Neural cell (in vitro differentiated cells): ENCODE measurements around the gene HOXC13. TPM values are rescaled to one million over a fixed set of nuclear protein-coding genes. Genes with fewer than 3 reads are reported as not detected.

Experiments
- H2AFZ ChIP-seq: fragments of 200-600, 300-800 bp; sonication (generic), shearing (Covaris generic); 2 replicates; pipeline ENCODE4 v1.6.0; 2014; ENCODE audit warnings: low read depth, mild to moderate bottlenecking, antibody characterized with exemption, low read length, moderate library complexity
- H3F3A ChIP-seq: fragments of 200-600 bp; shearing (Covaris generic); 2 replicates; pipeline ENCODE4 v1.6.1; 2016; ENCODE audit warnings: mild to moderate bottlenecking, moderate library complexity, mixed read lengths, antibody characterized with exemption, low read length; ENCODE audit not compliant: insufficient read depth, poor library complexity, severe bottlenecking
- H3K27ac ChIP-seq: fragments of 200-600, 300-800 bp; sonication (generic), shearing (Covaris generic); 2 replicates; pipeline ENCODE4 v1.5.1; 2014; ENCODE audit warnings: mild to moderate bottlenecking, low read length, moderate library complexity
- H3K27me3 ChIP-seq: fragments of 300-800, 200-600 bp; sonication (generic), shearing (Covaris generic); 2 replicates; pipeline ENCODE4 v1.6.0; 2014; ENCODE audit warnings: mild to moderate bottlenecking, low read depth, low read length, moderate library complexity; ENCODE audit not compliant: insufficient read depth
- H3K36me3 ChIP-seq: fragments of 300-800, 200-600 bp; sonication (generic), shearing (Covaris generic); 2 replicates; pipeline ENCODE4 v1.5.1; 2014; ENCODE audit warnings: mild to moderate bottlenecking, antibody characterized with exemption, low read length, moderate library complexity; ENCODE audit not compliant: insufficient read depth
- H3K4me2 ChIP-seq: fragments of 300-800, 200-600 bp; sonication (generic), shearing (Covaris generic); 2 replicates; pipeline ENCODE4 v1.6.0; 2014; ENCODE audit warnings: mild to moderate bottlenecking, low read length
- H3K4me3 ChIP-seq: fragments of 300-800, 200-600 bp; sonication (generic), shearing (Covaris generic); 2 replicates; pipeline ENCODE4 v1.5.1; 2014; ENCODE audit warnings: mild to moderate bottlenecking, low read length, moderate library complexity
- H3K79me2 ChIP-seq: fragments of 200-600 bp; shearing (Covaris generic); replicated peaks from 2 replicates; pipeline ENCODE4 v1.6.0; 2014; ENCODE audit warnings: mild to moderate bottlenecking, low read length, moderate library complexity; ENCODE audit not compliant: insufficient read depth
- H3K9ac ChIP-seq: fragments of 300-800, 200-600 bp; sonication (generic), shearing (Covaris generic); 2 replicates; pipeline ENCODE4 v1.6.1; 2016; ENCODE audit warnings: mild to moderate bottlenecking, low read length, mixed read lengths
- H3K9me2 ChIP-seq: fragments of 200-600 bp; shearing (Covaris generic); 2 replicates; pipeline ENCODE4 v1.6.1; 2016; ENCODE audit warnings: mild to moderate bottlenecking, low read length, mixed read lengths; ENCODE audit not compliant: insufficient read depth
- H3K9me3 ChIP-seq: fragments of 200-600, 300-800 bp; sonication (generic), shearing (Covaris generic); 2 replicates; pipeline ENCODE4 v1.6.1; 2016; ENCODE audit warnings: mild to moderate bottlenecking, mixed run types, low read length, moderate library complexity, mixed read lengths
- H4K20me1 ChIP-seq: fragments of 200-600 bp; shearing (Covaris generic); 2 replicates; pipeline ENCODE4 v1.6.1; 2016; ENCODE audit warnings: mild to moderate bottlenecking, mixed run types; ENCODE audit not compliant: insufficient read depth
- CTCF ChIP-seq: fragments of 450-650 bp; IDR thresholded peaks from 2 replicates; pipeline ENCODE4 v1.5.1; 2014; ENCODE audit warnings: antibody characterized with exemption, mild to moderate bottlenecking, moderate library complexity; ENCODE audit not compliant: poor library complexity, severe bottlenecking
- EP300 ChIP-seq: fragments of 450-650 bp; conservative IDR thresholded peaks from 2 replicates; pipeline ENCODE4 v1.6.1; 2014; ENCODE audit warnings: antibody characterized with exemption, mild to moderate bottlenecking, moderate library complexity; ENCODE audit not compliant: poor library complexity, severe bottlenecking
- EZH2 ChIP-seq: fragments of 200-600, 300-800 bp; shearing (Covaris generic), sonication (generic); IDR thresholded peaks from 2 replicates; pipeline ENCODE4 v1.6.1; 2014; ENCODE audit warnings: antibody characterized with exemption, low read length, borderline replicate concordance, mild to moderate bottlenecking; ENCODE audit not compliant: insufficient read depth, poor library complexity, severe bottlenecking
- MXI1 ChIP-seq: fragments of 450-650 bp; conservative IDR thresholded peaks from 2 replicates; pipeline ENCODE4 v1.6.1; 2014; ENCODE audit warnings: antibody characterized with exemption, mild to moderate bottlenecking; ENCODE audit not compliant: poor library complexity, severe bottlenecking
- POLR2AphosphoS5 ChIP-seq: IDR thresholded peaks from 2 replicates; pipeline ENCODE4 v1.6.1; 2012
- RAD21 ChIP-seq: fragments of 450-650 bp; conservative IDR thresholded peaks from 2 replicates; pipeline ENCODE4 v1.6.1; 2014; ENCODE audit warnings: antibody characterized with exemption, mild to moderate bottlenecking, moderate library complexity
- REST ChIP-seq: IDR thresholded peaks from 2 replicates; pipeline ENCODE4 v1.6.1; 2012; ENCODE audit warnings: borderline replicate concordance
- SMC3 ChIP-seq: fragments of 450-650 bp; conservative IDR thresholded peaks from 2 replicates; pipeline ENCODE4 v1.6.1; 2014; ENCODE audit warnings: antibody characterized with exemption, mild to moderate bottlenecking, moderate library complexity; ENCODE audit not compliant: poor library complexity
- TAF1 ChIP-seq: IDR thresholded peaks from 2 replicates; pipeline ENCODE4 v1.6.1; 2012; ENCODE audit warnings: low read depth
- polyA plus RNA-seq: library from polyadenylated mRNA; depleted of rRNA; stranded (reverse); fragments of >200 nt; gene quantifications from 2 replicates; pipeline ENCODE4 v1.2.3, GENCODE V29; 2014

Gene HOXC13
- polyA plus RNA-seq, 1 donor from 2014 or later = not detected

GRCh38 chr12:53954694-53955035, 16.0 kb downstream of the HOXC13 start, which contains the start of gene HOXC12:
Gene HOXC12 (plus strand): TSS chr12:53954903. CDS start chr12:53954930, 27 bp downstream.
- Histone ChIP-seq H3K79me2 (no peaks in the 10 kb centered on the region), H3K9ac (no peak within 1 kb of the TSS), H3K9me2 (no peaks in the 10 kb centered on the region), H3K4me2 (no peak within 1 kb of the TSS), H3K4me3 (no peak within 1 kb of the TSS), H3K36me3 (no peaks in the 10 kb centered on the region), H4K20me1 (no peaks in the 10 kb centered on the region), H3K9me3 (no peaks in the 10 kb centered on the region), H3F3A (no peaks in the 10 kb centered on the region), H3K27ac (no peak within 1 kb of the TSS), H3K27me3 (peaks cover 100% of the 10 kb centered on the region), H2AFZ (no peak within 1 kb of the TSS)
- no peak for TF ChIP-seq POLR2AphosphoS5
- no peak for TF ChIP-seq EP300
- TF ChIP-seq SMC3 = no peak
- TF ChIP-seq TAF1 = no peak
- no peak for TF ChIP-seq EZH2
- TF ChIP-seq CTCF = no peak
- TF ChIP-seq MXI1 = no peak
- TF ChIP-seq RAD21 = no peak
- no peak for TF ChIP-seq REST

GRCh38 chr12:53955036-53955775, 16.6 kb downstream of the HOXC13 start:
- Histone ChIP-seq H3K9ac (no peak overlapping the region), H3K4me2 (no peak overlapping the region), H3F3A (no peaks in the 10 kb centered on the region), H2AFZ (no peak overlapping the region), H3K36me3 (no peaks in the 10 kb centered on the region), H3K79me2 (no peaks in the 10 kb centered on the region), H3K27ac (no peak overlapping the region), H4K20me1 (no peaks in the 10 kb centered on the region), H3K9me3 (no peaks in the 10 kb centered on the region), H3K27me3 (peaks cover 100% of the 10 kb centered on the region), H3K9me2 (no peaks in the 10 kb centered on the region), H3K4me3 (no peak overlapping the region)
- TF ChIP-seq REST (no peak), TAF1 (no peak), EZH2 (peak; percentile 62)
